Activated T-helper 17 cell treated with anti-CD3 and anti-CD28 coated beads, Interleukin-2, amount 50 U/mL, for 72 hours (primary cell): ENCODE results near the gene OR6M1. TPM values are rescaled to one million over a fixed set of nuclear protein-coding genes. Genes with fewer than 3 reads are reported as not detected.

ENCODE experiments used
- ATAC-seq: fragments of 150-1000 bp; cut with Tn5 transposase; replicated peaks from 2 replicates; pipeline ENCODE4 v1.10.0; 2021; ENCODE audit warnings: mild to moderate bottlenecking, moderate library complexity
- H3K27ac Mint-ChIP-seq: one replicate; pipeline ENCODE4 v1.8.0; 2022; ENCODE audit warnings: mixed read lengths
- H3K27me3 Mint-ChIP-seq: one replicate; pipeline ENCODE4 v1.8.0; 2022; ENCODE audit warnings: mixed read lengths
- H3K36me3 Mint-ChIP-seq: one replicate; pipeline ENCODE4 v1.8.0; 2022; ENCODE audit warnings: low read depth, mild to moderate bottlenecking, mixed read lengths
- H3K4me1 Mint-ChIP-seq: one replicate; pipeline ENCODE4 v1.8.0; 2022; ENCODE audit warnings: mixed read lengths
- H3K4me3 Mint-ChIP-seq: one replicate; pipeline ENCODE4 v1.8.0; 2022; ENCODE audit warnings: mild to moderate bottlenecking, mixed read lengths
- H3K9me3 Mint-ChIP-seq: one replicate; pipeline ENCODE4 v1.8.0; 2022; ENCODE audit warnings: mixed read lengths
- total RNA-seq, 2 donors: library from RNA; stranded (reverse); gene quantifications; one replicate each; pipeline ENCODE4 v1.2.3, GENCODE V29; 2022

Gene OR6M1
- total RNA-seq, 2 donors from 2014 or later = not detected

- peaks cover 3% of the 10 kb centered on the region for H3K27me3 Mint-ChIP-seq
- ATAC-seq = peak; percentile 68
- H3K9me3 Mint-ChIP-seq = peaks cover 8% of the 10 kb centered on the region
- no peaks in the 10 kb centered on the region for H3K4me1 Mint-ChIP-seq
- H3K4me3 Mint-ChIP-seq = no peak overlapping the region
- H3K36me3 Mint-ChIP-seq = no peaks in the 10 kb centered on the region
- H3K27ac Mint-ChIP-seq = no peak overlapping the region
Observed at GRCh38 chr11:123760894-123761293, 45.3 kb downstream of the OR6M1 start.

- Mint-ChIP-seq H3K9me3 (peaks cover 8% of the 10 kb centered on the region), H3K27ac (no peak overlapping the region), H3K4me3 (no peak overlapping the region), H3K4me1 (no peaks in the 10 kb centered on the region), H3K27me3 (peaks cover 10% of the 10 kb centered on the region), H3K36me3 (no peaks in the 10 kb centered on the region)
- ATAC-seq = peak; percentile 11
Observed at GRCh38 chr11:123757976-123758375, 48.2 kb downstream of the OR6M1 start.

GRCh38 chr11:123755813-123756212 is 50.3 kb downstream of the OR6M1 start:
- Mint-ChIP-seq H3K4me1 (no peaks in the 10 kb centered on the region), H3K27ac (no peak overlapping the region), H3K9me3 (no peaks in the 10 kb centered on the region), H3K36me3 (no peaks in the 10 kb centered on the region), H3K27me3 (peaks cover 24% of the 10 kb centered on the region), H3K4me3 (no peak overlapping the region)
- no peak for ATAC-seq

Other genes starting within 250 kb of the OR6M1 start
- gene SCN3B, start 151.7 kb downstream of the OR6M1 start, total RNA-seq = under 1 TPM; 0.13 to 0.35 TPM
- 10 to 100 TPM in 1 of 2 donors, 1 to 10 TPM in 1; 6.0 to 18.3 TPM for gene ZNF202, start 64.7 kb downstream of the OR6M1 start, total RNA-seq
- gene OR6X1, start 51.8 kb downstream of the OR6M1 start, total RNA-seq = not detected
- gene TMEM225, start 79.3 kb upstream of the OR6M1 start, total RNA-seq = not detected
- not detected for gene OR8D4, start 95.8 kb upstream of the OR6M1 start, total RNA-seq
- not detected for gene OR4D5, start 133.3 kb upstream of the OR6M1 start, total RNA-seq
- not detected for gene OR6T1, start 137.5 kb upstream of the OR6M1 start, total RNA-seq
- not detected for gene OR10S1, start 171.4 kb upstream of the OR6M1 start, total RNA-seq
- not detected for gene OR10G6, start 188.8 kb upstream of the OR6M1 start, total RNA-seq
- not detected for gene OR10G4, start 206.6 kb upstream of the OR6M1 start, total RNA-seq
- gene OR10G9, start 216.7 kb upstream of the OR6M1 start, total RNA-seq = not detected
- gene OR10G8, start 220.4 kb upstream of the OR6M1 start, total RNA-seq = not detected
- gene OR10G7, start 235.0 kb upstream of the OR6M1 start, total RNA-seq = not detected